Measurements from ENCODE around the gene GPR4.

GPR4 gene

DNA sequence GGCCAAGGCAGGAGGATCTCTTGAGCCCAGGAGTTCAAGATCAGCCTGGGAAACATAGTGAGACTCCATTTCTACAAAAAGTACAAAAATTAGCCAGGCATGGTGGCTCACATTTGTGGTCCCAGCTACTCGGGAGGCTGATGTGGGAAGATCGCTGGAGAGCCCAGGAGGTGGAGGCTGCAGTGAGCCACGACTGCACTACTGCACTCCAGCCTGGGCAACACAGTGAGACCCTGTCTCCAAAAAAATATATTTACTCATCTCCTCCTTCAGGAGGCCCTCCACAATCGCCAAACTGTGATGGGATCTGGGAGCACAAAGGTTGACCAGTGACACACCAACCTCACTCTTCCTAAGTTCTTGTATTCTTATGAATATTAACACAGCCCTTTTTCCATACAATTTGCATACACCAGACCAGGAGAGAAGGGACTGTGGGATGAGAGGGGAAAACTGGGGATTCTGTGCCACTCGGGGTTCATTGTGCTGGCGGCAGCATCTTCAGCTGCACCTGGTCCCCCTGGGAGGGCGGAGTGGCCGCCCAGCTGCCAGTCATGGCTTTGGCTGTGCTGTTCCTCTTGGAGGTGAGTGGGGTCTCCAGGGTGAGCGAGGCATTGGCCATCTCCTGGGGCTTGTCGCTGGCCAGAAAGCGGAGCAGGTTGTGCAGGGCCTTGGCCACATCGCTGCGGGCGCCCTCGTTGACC, 11.6 kb downstream of the GPR4 start:
- DNase-seq (ENCODE audit: low read depth in 2 of 2), result no peak

DNA sequence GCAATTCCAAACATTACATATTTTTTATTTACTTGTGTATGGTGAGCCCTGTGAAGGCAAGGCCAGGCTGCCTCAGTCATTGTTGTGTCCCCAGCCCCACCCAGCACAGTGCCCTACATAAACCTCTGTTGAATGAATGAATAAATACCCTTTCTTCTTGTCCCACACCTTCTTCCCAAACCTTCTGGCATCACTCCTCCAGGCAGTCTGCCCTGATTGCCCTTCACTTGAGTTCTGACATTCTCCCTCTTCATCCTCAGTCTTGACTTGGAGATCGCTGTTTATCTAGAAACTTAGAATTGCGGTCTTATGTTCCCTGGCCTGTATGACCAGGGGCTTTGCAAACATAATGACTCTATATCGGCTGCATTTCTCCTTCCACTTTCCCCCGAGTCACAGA, 12.2 kb downstream of the GPR4 start:
- DNase-seq (ENCODE audit: low read depth in 2 of 2), result no peak

DNA sequence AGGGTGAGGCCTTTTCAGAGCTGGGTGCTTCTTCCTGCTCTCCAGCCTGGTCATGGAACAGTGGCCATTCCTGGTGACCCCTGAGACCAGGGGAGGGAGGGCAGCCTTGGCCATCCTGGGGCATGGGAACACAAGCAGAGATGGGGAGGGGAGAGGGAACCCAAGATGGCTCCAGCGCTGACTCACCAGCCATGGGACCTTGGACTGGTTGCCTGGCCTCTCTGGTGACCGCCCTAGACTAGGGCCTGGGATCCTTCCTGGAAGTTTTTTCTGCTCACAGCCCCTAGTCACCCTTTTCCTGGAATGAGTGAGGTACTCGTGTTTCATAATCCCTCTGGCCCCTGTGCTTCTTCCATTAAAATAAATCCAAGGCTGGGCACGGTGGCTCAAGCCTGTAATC, 14.1 kb downstream of the GPR4 start:
- DNase-seq (ENCODE audit: low read depth in 2 of 2), result no peak

DNA sequence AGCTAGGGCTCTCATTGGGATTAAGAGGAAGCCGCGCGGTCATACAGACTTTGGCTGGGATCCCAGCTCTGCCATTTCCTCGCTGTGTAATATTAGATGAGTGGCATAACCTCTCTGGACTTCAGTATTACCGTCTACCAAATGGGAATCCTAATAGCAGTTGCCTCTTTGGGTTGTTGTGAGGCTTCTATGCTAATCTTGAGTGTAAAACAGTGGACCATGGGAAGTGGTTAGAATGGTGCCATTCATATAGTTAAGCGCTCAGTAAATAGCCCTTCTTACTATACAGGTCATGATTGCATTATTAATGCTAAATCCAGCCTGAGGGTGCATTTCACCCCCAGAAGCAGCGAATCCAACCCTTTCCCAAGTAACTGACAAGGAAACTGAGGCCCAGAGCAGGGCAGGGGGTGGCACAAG, 16.8 kb downstream of the GPR4 start:
- no peak for DNase-seq (ENCODE audit: low read depth in 2 of 2)

DNA sequence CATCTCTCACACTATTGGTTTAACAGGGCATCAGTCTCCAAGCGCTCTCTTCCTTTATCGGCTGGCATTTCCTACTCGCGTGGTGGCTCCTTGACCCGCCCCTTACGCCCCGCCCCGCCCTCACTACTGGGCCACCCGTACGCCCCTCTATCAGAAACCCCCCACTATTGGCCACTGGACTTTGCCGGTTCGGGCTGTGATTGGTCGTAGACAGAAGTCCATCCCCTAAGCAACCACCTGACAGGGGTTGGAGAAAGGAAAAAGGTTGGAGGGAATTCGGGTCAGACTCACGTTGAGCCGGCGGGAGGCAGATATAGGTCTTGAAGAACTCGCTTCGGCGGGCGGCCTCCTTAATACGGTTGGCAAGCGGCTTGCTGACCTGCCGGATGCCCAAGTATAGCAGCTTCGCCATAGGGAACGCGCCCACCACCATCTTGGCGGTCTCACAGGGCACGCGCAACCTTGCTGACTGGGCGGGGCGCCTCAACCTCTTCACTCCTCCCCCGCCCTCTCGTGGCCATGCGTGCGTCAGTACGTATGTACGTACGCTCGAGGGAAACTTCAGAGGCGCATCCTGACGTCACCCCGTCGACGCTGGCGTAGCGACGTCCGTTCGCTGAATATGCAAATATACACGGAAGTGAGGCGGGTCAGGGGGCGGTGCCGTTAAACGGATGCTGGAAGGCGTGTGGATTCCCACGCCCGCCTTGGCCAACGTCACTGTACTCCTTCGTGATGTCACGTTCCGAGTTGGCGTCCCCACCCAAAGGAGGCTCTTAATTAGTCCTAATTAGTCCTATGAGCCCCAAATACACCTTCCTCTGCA, 17.5 kb downstream of the GPR4 start, which contains the start of gene OPA3:
OPA3 (minus strand) TSS at position 471 of the 826 bp plus-strand sequence; CDS start at position 433, 38 bp downstream.
- peak; percentile 97 for DNase-seq (ENCODE audit: low read depth in 2 of 2)

DNA sequence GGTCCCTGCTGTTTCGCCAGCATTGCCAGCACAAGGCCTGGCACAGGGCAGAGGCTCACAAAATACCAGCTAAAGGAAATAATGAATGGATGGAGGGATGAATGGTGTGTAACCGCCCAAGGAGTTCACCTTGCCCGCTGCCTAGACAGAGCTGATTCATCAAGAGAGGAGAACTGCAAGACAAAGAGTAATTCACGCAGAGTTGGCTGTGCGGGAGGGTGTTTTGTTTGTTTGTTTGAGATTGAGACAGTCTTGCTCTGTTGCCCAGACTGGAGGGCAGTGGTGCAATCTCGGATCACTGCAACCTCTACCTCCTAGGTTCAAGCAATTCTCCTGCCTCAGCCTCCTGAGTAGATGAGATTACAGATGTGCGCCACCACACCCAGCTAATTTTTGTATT, 20.4 kb downstream of the GPR4 start:
- no peak for DNase-seq (ENCODE audit: low read depth in 2 of 2)

GRCh38 chr19:45578861-45579260, 23.2 kb downstream of the GPR4 start:
- no peak for DNase-seq (ENCODE audit: low read depth in 2 of 2)

DNA sequence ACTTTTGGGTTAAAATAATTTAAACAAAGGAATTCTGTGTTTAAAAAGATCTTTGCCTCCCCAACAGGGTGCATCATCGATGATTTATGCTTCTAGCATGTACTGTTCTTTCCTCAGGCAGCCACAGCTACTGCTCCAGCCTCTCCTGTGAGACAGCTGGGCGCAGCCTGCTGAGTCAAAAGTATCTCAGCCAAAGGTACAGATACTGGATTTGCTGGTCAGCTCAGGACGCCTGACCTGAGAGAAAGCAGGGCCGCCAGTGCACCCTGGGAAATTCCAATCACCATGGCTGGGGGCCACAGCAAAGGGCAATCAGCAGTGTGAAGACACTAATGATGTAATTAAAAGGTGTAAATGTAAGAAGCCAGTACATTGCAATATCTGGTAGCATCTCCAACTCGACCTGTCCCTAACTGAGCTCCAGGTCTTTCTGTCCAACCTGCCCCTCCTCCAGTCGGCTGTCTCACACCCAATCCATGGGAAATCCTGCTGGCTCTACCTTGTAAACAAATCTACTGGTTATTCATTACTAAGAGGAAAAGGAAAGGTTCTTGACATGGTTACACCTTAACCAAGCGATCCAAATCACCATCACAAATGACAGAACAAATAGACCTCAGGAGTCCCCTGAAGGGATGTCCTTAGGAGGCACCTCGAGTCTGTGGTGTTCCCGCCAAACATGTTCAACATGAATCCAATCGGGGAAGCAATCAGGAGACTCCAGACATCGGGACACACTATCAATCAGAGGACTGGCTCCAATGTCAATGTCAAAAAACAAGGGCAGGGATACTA, 24.7 kb downstream of the GPR4 start:
- no peak for DNase-seq (ENCODE audit: low read depth in 2 of 2)

DNA sequence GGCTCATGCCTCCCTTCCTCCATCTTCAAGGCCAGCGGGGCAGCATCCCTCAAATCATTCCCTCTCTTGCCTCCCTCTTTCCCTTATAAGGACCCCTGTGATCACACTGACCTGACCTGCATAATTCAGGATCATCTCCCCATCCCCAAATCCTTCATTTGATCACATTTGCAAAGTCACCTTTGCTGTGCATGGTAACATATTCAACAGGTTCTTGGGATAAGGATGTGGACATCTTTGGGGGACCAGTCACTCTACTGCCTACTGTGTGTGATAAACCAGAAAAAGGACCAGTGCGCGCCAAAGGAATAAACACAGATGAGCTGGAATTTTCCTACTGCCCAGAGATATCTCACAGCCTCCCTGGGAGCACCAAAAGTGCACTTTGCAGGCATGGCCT, 25.3 kb downstream of the GPR4 start:
- DNase-seq (ENCODE audit: low read depth in 2 of 2), result no peak

DNA sequence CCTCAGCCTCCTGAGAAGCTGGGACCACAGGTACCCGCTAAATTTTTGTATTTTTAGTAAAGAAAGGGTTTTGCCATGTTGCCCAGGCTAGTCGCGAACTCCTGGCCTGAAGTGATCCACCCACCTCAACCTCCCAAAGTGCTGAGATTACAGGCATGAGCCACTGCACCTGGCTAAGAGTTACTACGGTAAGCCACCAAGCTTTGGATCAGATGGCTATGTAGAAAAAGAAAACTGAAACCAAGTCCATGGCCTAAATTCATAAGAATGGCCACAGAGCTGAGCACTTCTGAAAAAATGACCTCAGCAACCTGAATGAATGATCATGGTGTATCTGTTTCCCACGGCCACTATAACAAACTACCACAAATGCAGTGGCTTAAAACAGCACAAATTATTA, 26.8 kb downstream of the GPR4 start:
- DNase-seq (ENCODE audit: low read depth in 2 of 2), result no peak

GRCh38 chr19:45574526-45574925, 27.5 kb downstream of the GPR4 start:
- no peak for DNase-seq (ENCODE audit: low read depth in 2 of 2)

- no peak for DNase-seq (ENCODE audit: low read depth in 2 of 2)
Observed at GRCh38 chr19:45571457-45572220, 30.4 kb downstream of the GPR4 start.

GRCh38 chr19:45569619-45570421, 32.2 kb downstream of the GPR4 start:
- peak in 1 of 2 donors; percentile 23 for DNase-seq (ENCODE audit: low read depth in 2 of 2)

DNA sequence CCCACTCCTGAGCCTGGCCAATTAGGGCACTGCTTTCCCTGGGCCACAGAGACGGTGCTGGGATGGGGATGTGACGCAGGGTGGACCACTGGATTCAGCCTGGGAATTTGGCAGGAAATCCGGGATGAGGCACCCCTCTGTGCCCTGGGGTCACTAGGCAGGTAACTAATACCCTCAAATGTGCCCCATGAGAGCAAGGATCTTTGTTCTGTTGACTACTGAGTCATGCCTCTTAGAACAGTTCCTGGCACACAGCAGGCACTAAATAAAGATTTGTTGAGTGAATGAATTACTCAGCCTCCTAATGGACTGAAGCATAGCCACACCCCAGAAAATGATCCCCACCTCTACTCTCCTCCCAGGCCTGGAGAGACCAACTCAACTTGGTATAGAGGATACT, 33.3 kb downstream of the GPR4 start:
- no peak for DNase-seq (ENCODE audit: low read depth in 2 of 2)

DNA sequence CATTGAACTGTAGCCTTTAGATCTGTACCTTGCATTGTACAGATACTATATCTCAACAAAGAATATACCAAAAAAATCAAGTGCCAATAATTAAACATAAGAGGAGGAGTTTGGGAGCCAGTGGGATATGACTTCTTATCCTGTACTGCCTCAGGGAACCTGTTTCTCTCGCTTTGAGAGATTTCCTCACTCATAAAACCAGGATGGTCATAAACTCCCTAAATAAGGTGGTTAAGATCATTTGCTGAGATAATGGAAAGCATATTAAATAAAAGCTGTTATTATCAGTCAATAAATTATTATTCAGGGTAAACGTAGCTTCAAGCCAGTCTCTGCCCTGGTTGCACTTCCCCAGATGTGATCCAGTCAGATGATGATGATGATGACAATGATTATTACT, 34.4 kb downstream of the GPR4 start:
- no peak for DNase-seq (ENCODE audit: low read depth in 2 of 2)

- DNase-seq (ENCODE audit: low read depth in 2 of 2), result no peak
Observed at GRCh38 chr19:45564131-45564780, 37.8 kb downstream of the GPR4 start.

GRCh38 chr19:45560686-45561085, 41.3 kb downstream of the GPR4 start:
- no peak for DNase-seq (ENCODE audit: low read depth in 2 of 2)

DNA sequence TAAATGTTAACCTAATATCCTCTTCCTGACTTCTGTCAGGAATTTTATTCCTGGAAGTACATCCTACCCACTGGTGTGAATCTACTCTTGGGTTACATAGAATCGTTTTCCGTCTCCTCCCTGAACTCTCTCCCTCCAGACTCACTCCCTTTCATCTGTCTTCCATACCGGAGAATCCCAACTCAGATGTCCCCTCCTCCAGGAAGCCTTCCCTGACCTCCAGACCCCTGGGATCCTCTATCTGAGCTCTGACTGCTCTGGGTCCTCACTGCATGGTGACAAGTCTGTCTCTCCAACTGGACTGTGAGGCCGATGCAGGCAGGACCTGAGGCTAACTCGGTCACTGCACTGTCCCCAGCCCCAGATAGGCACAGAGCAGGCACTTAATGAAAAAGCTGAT, 42.0 kb downstream of the GPR4 start:
- no peak for DNase-seq (ENCODE audit: low read depth in 2 of 2)

DNA sequence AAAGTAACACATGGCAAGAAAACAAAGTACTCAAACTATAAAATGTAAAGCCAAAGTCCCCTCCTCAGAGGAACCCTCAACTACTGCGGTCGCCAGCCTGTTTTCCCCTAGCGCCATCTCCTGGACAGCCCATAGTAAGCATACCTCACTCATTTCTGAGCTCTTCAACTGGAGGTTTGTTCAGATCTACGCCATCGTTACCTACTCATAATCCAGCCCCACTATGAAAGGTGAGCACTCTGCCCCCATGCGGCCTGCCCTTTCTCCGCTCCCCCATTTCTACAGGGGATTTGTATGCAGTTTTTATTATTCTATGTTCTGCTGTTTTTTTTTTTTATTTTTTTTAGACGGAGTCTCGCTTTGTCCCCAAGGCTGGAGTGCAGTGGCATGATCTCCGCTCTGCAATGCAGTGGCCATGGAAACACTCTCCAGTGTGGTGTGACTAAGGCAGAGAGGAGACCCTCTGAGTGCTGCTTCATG, 43.6 kb downstream of the GPR4 start:
- peak; percentile 31 to 35 for DNase-seq (ENCODE audit: low read depth in 2 of 2)

- no peak for DNase-seq (ENCODE audit: low read depth in 2 of 2)
Observed at GRCh38 chr19:45556835-45557234, 45.2 kb downstream of the GPR4 start.

Measured in stimulated activated CD8-positive, alpha-beta memory T cell treated with anti-CD3 and anti-CD28 coated beads, Interleukin-7, amount 100 ng/mL, for 1 hour (primary cell).